ENCODE data around the gene TTC3.

GRCh38 chr21:37183749-37184148 is 110.7 kb downstream of the TTC3 start:
- no peak for TF ChIP-seq EZH2 (IDR thresholded peaks at IDR 0.05; ENCODE audit: low read depth)
- no peak for TF ChIP-seq CTCF (conservative IDR thresholded peaks at IDR 0.05)

Measured in PC-9 (cell line).